HFFc6 (cell line): ENCODE measurements around the gene BCL2L13. TPM values are rescaled to one million over a fixed set of nuclear protein-coding genes. Genes with fewer than 3 reads are reported as not detected.
"Not testable (repeated sequence)": the region's sequence is repeated elsewhere in the genome, so short reads cannot be mapped to it uniquely, and the experiment has no call there.

Source experiments
- DNase-seq: peaks from one replicate; pipeline ENCODE4 v3.0.0-alpha.2; 2018
- H3K27ac Mint-ChIP-seq: 2 replicates; pipeline ENCODE4 v1.8.0; 2020; ENCODE audit warnings: mild to moderate bottlenecking, mixed read lengths
- H3K27me3 Mint-ChIP-seq: 2 replicates; pipeline ENCODE4 v1.8.0; 2021; ENCODE audit warnings: mild to moderate bottlenecking, moderate library complexity, mixed read lengths; ENCODE audit not compliant: insufficient read depth
- H3K36me3 Mint-ChIP-seq: 2 replicates; pipeline ENCODE4 v1.8.0; 2021; ENCODE audit warnings: low read depth, mixed read lengths
- H3K4me1 Mint-ChIP-seq: 2 replicates; pipeline ENCODE4 v1.8.0; 2020; ENCODE audit warnings: low read depth, mixed read lengths
- H3K4me3 Mint-ChIP-seq: 2 replicates; pipeline ENCODE4 v1.8.0; 2020; ENCODE audit warnings: mild to moderate bottlenecking, moderate library complexity, mixed read lengths
- H3K9me3 Mint-ChIP-seq: 2 replicates; pipeline ENCODE4 v1.8.0; 2020; ENCODE audit warnings: mild to moderate bottlenecking, mixed read lengths
- CTCF ChIP-seq: fragments of 200-600 bp; sonication (generic); IDR thresholded peaks from 2 replicates; pipeline ENCODE4 v1.5.0; 2021; ENCODE audit warnings: antibody characterized with exemption, mild to moderate bottlenecking
- total RNA-seq, 6 experiments: library from RNA; stranded (reverse); fragmentation: NEBNext Ultra II Directional; extraction: Animal tissue kit (Norgen Biotek cat#: 25700); gene quantifications; 2 replicates in 1 of 6; 3 replicates in 5 of 6; pipeline ENCODE4 v1.2.3, GENCODE V29; 2021

The BCL2L13 gene
- total RNA-seq, 6 experiments from 2014 or later = 46.7 to 53.1 (median 49.7) TPM

GRCh38 chr22:17761138-17761488 is 122.6 kb downstream of the BCL2L13 start:
- Mint-ChIP-seq H3K9me3 (no peaks in the 10 kb centered on the region), H3K27ac (no peak overlapping the region), H3K27me3 (peaks cover 3% of the 10 kb centered on the region; the same call in 1 of the 2 replicates), H3K4me1 (peaks cover 7% of the 10 kb centered on the region; the same call in 1 of the 2 replicates), H3K36me3 (no peaks in the 10 kb centered on the region), H3K4me3 (no peak overlapping the region)
- TF ChIP-seq CTCF = no peak
- no peak for DNase-seq

- H3K4me3 Mint-ChIP-seq, H3K27ac Mint-ChIP-seq, H3K9me3 Mint-ChIP-seq, H3K27me3 Mint-ChIP-seq, H3K36me3 Mint-ChIP-seq, H3K4me1 Mint-ChIP-seq, DNase-seq: not testable (repeated sequence)
Measured at GRCh38 chr22:17763442-17763841, 124.9 kb downstream of the BCL2L13 start.

- no peaks in the 10 kb centered on the region for H3K9me3 Mint-ChIP-seq
- DNase-seq = no peak
- peaks cover 5% of the 10 kb centered on the region for H3K27me3 Mint-ChIP-seq
- no peak for TF ChIP-seq CTCF
- H3K4me1 Mint-ChIP-seq = peaks cover 7% of the 10 kb centered on the region; the same call in 1 of the 2 replicates
- H3K4me3 Mint-ChIP-seq = no peak overlapping the region
- H3K36me3 Mint-ChIP-seq = 0 out of 2 replicates have a peak, but pooled peaks cover 4% of the 10 kb centered on the region
- H3K27ac Mint-ChIP-seq = no peak overlapping the region
Measured at GRCh38 chr22:17764036-17764435, 125.5 kb downstream of the BCL2L13 start.

- DNase-seq, H3K27ac Mint-ChIP-seq, H3K27me3 Mint-ChIP-seq, H3K36me3 Mint-ChIP-seq, H3K4me1 Mint-ChIP-seq, H3K9me3 Mint-ChIP-seq, H3K4me3 Mint-ChIP-seq: not testable (repeated sequence)
Measured at GRCh38 chr22:17764852-17765251, 126.3 kb downstream of the BCL2L13 start.

- no peak for DNase-seq
- Mint-ChIP-seq H3K27ac (no peak overlapping the region), H3K36me3 (0 out of 2 replicates have a peak, but pooled peaks cover 4% of the 10 kb centered on the region), H3K27me3 (peaks cover 2% of the 10 kb centered on the region; the same call in 1 of the 2 replicates), H3K4me3 (no peak overlapping the region), H3K9me3 (no peaks in the 10 kb centered on the region), H3K4me1 (peaks cover 6% of the 10 kb centered on the region)
- TF ChIP-seq CTCF = no peak
Measured at GRCh38 chr22:17767233-17768065, 128.9 kb downstream of the BCL2L13 start.

- H3K27me3 Mint-ChIP-seq = peaks cover 2% of the 10 kb centered on the region; the same call in 1 of the 2 replicates
- peaks cover 17% of the 10 kb centered on the region for H3K4me1 Mint-ChIP-seq
- no peaks in the 10 kb centered on the region for H3K9me3 Mint-ChIP-seq
- no peak for TF ChIP-seq CTCF
- H3K4me3 Mint-ChIP-seq = no peak overlapping the region
- H3K27ac Mint-ChIP-seq = no peak overlapping the region
- 0 out of 2 replicates have a peak, but pooled peaks cover 4% of the 10 kb centered on the region for H3K36me3 Mint-ChIP-seq
- no peak for DNase-seq
Measured at GRCh38 chr22:17769013-17769715, 130.6 kb downstream of the BCL2L13 start.
